Parathyroid adenoma (tissue), 2 donors: ENCODE data around the gene SGMS1.

Experiments used
- H2AFZ ChIP-seq: fragments of 300-600 bp; sonication (generic); one replicate; pipeline ENCODE4 v1.7.0; 2017; ENCODE audit warnings: antibody characterized with exemption, mild to moderate bottlenecking
- H3K27ac ChIP-seq: fragments of 300-600 bp; sonication (generic); one replicate; pipeline ENCODE4 v1.7.0; 2017
- H3K27me3 ChIP-seq: fragments of 300-600 bp; sonication (generic); one replicate; pipeline ENCODE4 v1.7.0; 2017; ENCODE audit warnings: low read length; ENCODE audit not compliant: control insufficient read depth, insufficient read depth
- H3K36me3 ChIP-seq: fragments of 300-600 bp; sonication (generic); one replicate; pipeline ENCODE4 v1.7.0; 2017; ENCODE audit warnings: low read length; ENCODE audit not compliant: control insufficient read depth, insufficient read depth
- H3K4me1 ChIP-seq: fragments of 300-600 bp; sonication (generic); one replicate; pipeline ENCODE4 v1.7.0; 2017; ENCODE audit warnings: control low read depth
- H3K4me2 ChIP-seq: fragments of 300-600 bp; sonication (generic); one replicate; pipeline ENCODE4 v1.7.0; 2017; ENCODE audit warnings: low read length
- H3K4me3 ChIP-seq: fragments of 300-600 bp; sonication (generic); one replicate; pipeline ENCODE4 v1.7.0; 2017; ENCODE audit warnings: low read depth, low read length
- H3K79me2 ChIP-seq: fragments of 300-600 bp; sonication (generic); one replicate; pipeline ENCODE4 v1.7.0; 2017; ENCODE audit warnings: control low read depth
- H3K9ac ChIP-seq: fragments of 300-600 bp; sonication (generic); one replicate; pipeline ENCODE4 v1.7.0; 2017; ENCODE audit warnings: mild to moderate bottlenecking
- H3K9me3 ChIP-seq: fragments of 300-600 bp; sonication (generic); one replicate; pipeline ENCODE4 v1.7.0; 2017; ENCODE audit warnings: low read length; ENCODE audit not compliant: control insufficient read depth
- CTCF ChIP-seq: fragments of 300-600 bp; sonication (generic); IDR thresholded peaks from one replicate; pipeline ENCODE4 v1.7.0; 2017; ENCODE audit warnings: antibody characterized with exemption, mild to moderate bottlenecking
- donor health status: primary hyperparathyroidism.

SGMS1 gene

DNA sequence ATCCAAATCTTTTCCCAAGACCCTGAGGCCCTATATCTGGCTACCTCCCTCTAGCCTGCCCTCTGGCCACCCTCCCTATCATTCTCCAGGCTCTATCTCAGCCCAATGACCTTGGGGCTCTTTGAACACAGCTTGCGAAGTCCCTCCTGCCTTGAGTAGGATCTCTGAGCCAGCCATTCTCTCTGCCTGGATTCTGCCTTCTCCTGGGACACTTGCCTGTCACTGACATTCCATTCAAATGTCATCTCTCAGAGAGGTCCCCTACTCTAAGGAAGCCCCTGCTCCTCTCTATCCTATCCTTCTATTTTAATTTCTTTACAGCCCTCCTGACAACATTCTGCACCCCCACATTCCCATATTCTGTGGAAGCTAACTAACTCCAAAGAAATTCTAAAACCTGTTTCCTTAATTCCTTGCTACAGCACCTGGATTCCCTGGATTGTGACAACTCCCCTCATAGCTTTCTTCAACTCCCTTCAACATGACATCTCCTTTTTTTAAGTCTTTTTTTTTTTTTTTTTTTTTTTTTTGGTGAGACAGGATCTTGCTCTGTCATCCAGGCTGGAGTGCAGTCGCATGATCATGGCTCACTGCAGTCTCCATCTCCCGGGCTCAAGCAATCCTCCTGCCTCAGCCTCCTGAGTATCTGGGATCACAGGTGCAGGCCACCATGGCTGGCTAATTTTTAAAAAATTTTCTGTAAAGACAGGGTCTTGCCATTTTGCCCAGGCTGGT lies 291.5 kb downstream of the SGMS1 start:
- H3K36me3 ChIP-seq = no peaks in the 10 kb centered on the region
- H2AFZ ChIP-seq = no peak overlapping the region
- no peak overlapping the region for H3K9ac ChIP-seq
- no peaks in the 10 kb centered on the region for H3K9me3 ChIP-seq
- H3K4me2 ChIP-seq = no peak overlapping the region
- TF ChIP-seq CTCF = no peak
- H3K4me1 ChIP-seq = peaks cover 4% of the 10 kb centered on the region
- H3K79me2 ChIP-seq = peaks cover 4% of the 10 kb centered on the region
- no peak overlapping the region for H3K4me3 ChIP-seq
- H3K27ac ChIP-seq = no peak overlapping the region
- no peaks in the 10 kb centered on the region for H3K27me3 ChIP-seq

- no peak overlapping the region for H3K4me2 ChIP-seq
- no peak for TF ChIP-seq CTCF
- H3K9ac ChIP-seq = no peak overlapping the region
- H3K36me3 ChIP-seq = no peaks in the 10 kb centered on the region
- H2AFZ ChIP-seq = no peak overlapping the region
- peaks cover 4% of the 10 kb centered on the region for H3K79me2 ChIP-seq
- H3K9me3 ChIP-seq = no peaks in the 10 kb centered on the region
- no peaks in the 10 kb centered on the region for H3K27me3 ChIP-seq
- no peak overlapping the region for H3K27ac ChIP-seq
- peaks cover 4% of the 10 kb centered on the region for H3K4me1 ChIP-seq
- no peak overlapping the region for H3K4me3 ChIP-seq
Observed at GRCh38 chr10:50331486-50331885, 292.3 kb downstream of the SGMS1 start.

DNA sequence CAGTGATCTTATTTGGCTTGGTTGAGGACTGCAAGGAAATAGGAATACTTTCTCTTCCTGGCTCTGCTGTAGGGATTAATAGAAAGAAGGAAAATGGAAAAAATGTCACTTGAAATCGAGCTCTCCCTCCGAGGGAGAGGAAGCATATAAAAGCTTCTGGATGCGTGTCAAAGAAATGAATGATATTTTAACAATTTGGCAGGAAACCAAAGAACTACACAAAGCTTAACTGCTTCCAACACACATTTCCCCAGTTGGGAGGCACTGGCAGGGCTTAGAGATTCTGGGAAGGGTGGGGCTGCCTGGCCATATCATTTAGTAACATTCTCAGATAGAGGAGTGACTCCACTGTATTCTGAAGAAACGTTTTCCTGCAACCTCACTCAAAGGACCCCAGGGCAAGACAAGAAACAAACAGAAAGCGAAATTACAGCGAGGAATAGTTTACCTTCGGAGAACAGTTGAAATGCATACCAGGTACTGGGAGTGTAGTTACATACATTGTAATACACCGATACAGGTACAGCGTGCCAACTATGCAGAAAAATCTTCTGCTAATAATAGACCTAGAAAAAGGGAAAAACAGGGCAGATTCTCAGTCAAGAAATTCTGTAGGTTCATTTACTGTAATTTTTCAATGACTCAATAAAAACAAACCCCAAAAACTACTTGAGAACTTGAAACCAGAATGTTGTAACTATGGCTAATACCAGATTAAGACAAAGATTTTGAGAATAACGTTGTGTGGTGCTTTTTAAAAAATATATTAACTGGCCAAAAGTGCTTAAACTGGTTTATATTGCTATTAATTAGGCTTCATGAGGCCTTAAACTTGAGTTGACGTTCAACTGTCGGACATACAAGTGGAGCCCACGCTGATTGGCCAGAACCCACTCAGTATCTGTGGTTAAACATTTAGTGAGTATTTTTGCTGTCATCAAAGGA lies 296.7 kb downstream of the SGMS1 start:
- peaks cover 4% of the 10 kb centered on the region for H3K4me1 ChIP-seq
- H2AFZ ChIP-seq = no peak overlapping the region
- TF ChIP-seq CTCF = no peak
- no peak overlapping the region for H3K27ac ChIP-seq
- H3K36me3 ChIP-seq = no peaks in the 10 kb centered on the region
- no peaks in the 10 kb centered on the region for H3K9me3 ChIP-seq
- H3K9ac ChIP-seq = no peak overlapping the region
- H3K79me2 ChIP-seq = no peaks in the 10 kb centered on the region
- H3K27me3 ChIP-seq = no peaks in the 10 kb centered on the region
- H3K4me3 ChIP-seq = no peak overlapping the region
- H3K4me2 ChIP-seq = no peak overlapping the region

DNA sequence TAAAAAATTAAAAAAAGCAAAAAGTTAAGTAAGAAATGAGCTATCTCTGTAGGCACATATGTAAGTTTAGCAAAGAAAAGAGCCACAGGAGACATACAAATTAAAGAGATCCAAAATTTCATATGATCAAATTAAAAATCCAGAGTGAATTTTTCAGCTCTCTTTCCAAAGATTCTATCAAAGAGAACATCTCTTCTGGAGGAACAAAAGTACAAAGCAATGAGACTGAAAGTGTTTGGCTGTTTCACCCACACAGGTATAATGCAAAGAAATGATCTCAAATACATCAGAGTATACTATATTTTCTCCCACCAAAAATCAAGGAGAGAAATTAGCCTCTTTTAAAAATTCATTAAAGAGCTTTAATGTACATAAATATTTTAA lies 297.6 kb downstream of the SGMS1 start:
- no peaks in the 10 kb centered on the region for H3K9me3 ChIP-seq
- no peak overlapping the region for H3K9ac ChIP-seq
- no peaks in the 10 kb centered on the region for H3K36me3 ChIP-seq
- no peak overlapping the region for H3K4me2 ChIP-seq
- no peak overlapping the region for H2AFZ ChIP-seq
- H3K4me3 ChIP-seq = no peak overlapping the region
- H3K79me2 ChIP-seq = no peaks in the 10 kb centered on the region
- H3K27me3 ChIP-seq = no peaks in the 10 kb centered on the region
- TF ChIP-seq CTCF = no peak
- H3K27ac ChIP-seq = no peak overlapping the region
- H3K4me1 ChIP-seq = peaks cover 8% of the 10 kb centered on the region
